Suprapubic skin (tissue), 4 donors: ENCODE data around the gene TRIM46.
A peak's percentile ranks its signal among the peaks of the same experiment; 100 is the strongest.

Source experiments
- CTCF ChIP-seq, 2 donors: fragments of 200-600 bp in 1 of 2; fragments of 450-650 bp in 1 of 2; sonication (generic) in 1 of 2; IDR thresholded peaks; one replicate each; pipeline ENCODE4 v1.5.1; 2016 to 2019; ENCODE audit warnings: antibody characterized with exemption in 2 of 2, mild to moderate bottlenecking in 1 of 2, moderate library complexity in 1 of 2
- POLR2A ChIP-seq, 2 donors: fragments of 450-650 bp; IDR thresholded peaks; one replicate each; pipeline ENCODE4 v1.6.1; 2017; ENCODE audit warnings: antibody characterized with exemption in 2 of 2, mild to moderate bottlenecking in 2 of 2, moderate library complexity in 2 of 2
- POLR2AphosphoS5 ChIP-seq, 3 donors: sonication (generic); formaldehyde crosslinking; IDR thresholded peaks; one replicate each; pipeline ENCODE4 v1.6.1; 2017; ENCODE audit warnings: antibody characterized with exemption in 3 of 3

- TF ChIP-seq CTCF (IDR thresholded peaks at IDR 0.05) (peak in 1 of 2 donors; percentile 52), POLR2AphosphoS5 (IDR thresholded peaks at IDR 0.05) (peak in 1 of 3 donors; percentile 42), POLR2A (IDR thresholded peaks at IDR 0.05) (peak in 1 of 2 donors; percentile 78)
Measured at GRCh38 chr1:155135415-155136028, 38.1 kb upstream of the TRIM46 start, which contains the start of gene SLC50A1.
